ENCODE measurements around the gene CDH13. TPM values are rescaled to one million over a fixed set of nuclear protein-coding genes. Genes with fewer than 3 reads are reported as not detected.

Gene CDH13
- total RNA-seq, 4 donors from 2014 or later: 5.8 to 36.7 (median 20.4) TPM

DNA sequence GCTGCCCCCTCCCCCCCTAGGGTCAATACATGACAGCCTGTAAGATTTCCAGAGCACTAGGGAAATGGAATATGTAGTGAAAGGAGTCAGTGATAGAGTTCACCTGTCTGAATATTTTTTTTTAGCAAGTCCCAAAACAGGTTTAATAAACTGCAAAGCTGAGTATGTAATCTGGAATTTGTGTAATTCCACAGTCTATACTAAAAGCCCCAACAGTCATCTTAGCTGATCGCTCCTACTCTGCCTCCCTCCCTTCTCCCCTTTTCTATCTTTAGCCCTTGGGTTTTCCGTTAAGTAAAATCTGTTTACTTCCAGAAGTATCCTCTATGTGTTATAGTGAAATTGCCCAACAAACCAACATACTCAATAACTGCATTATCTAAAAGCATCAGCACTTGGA is 3.5 kb downstream of the CDH13 start:
- in situ Hi-C loops (cut with MboI; ENCODE audit: low sequenced_read_pairs in 4 of 4): no loop called here
- intact Hi-C loops (cut with DNase I; ENCODE audit: low total_unique reads): loop anchor here (2.0 to 10.0 kb wide), 4 partner anchors 87 to 1265 kb away; partner anchors contain the start of gene MLYCD
- Histone ChIP-seq H3K27me3 (no peaks in the 10 kb centered on the region), H3K9me3 (no peaks in the 10 kb centered on the region), H3K4me1 (peaks cover 76 to 84% of the 10 kb centered on the region in 2 donors), H3K4me3 (no peak overlapping the region), H3K27ac (peak overlapping the region; percentile 86 to 93 (median 88)), H3K36me3 (no peaks in the 10 kb centered on the region)
- TF ChIP-seq POLR2A (IDR thresholded peaks at IDR 0.05): no peak
- no peak for TF ChIP-seq CTCF (IDR thresholded peaks at IDR 0.05 in 4 of 5, conservative IDR thresholded peaks at IDR 0.05 in 1 of 5)
- DNase-seq (no peak), ATAC-seq (no peak)

DNA sequence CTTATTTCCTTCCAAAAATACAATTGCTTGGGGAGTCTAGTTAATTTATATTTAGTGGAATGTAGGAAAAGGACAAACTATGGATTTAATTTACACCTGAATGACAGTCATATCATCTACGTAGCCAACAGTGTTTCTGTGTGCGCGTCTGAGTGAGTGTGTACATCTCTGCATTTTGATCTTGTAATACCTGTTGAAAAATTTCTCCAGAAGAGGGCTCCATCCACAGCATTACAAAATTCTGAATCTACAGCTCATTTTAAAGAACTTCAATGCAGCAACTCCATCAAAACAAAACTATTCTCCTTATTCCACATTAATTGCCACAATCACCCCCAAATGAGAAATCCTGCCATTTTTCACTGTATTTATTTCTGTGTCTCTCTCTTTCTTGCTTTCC is 3.9 kb downstream of the CDH13 start:
- no peak for ATAC-seq
- TF ChIP-seq CTCF (IDR thresholded peaks at IDR 0.05 in 4 of 5, conservative IDR thresholded peaks at IDR 0.05 in 1 of 5) (peak in 2 of 5 experiments; percentile 29 to 49), POLR2A (IDR thresholded peaks at IDR 0.05) (no peak)
- Histone ChIP-seq H3K4me1 (peaks cover 80 to 85% of the 10 kb centered on the region in 2 donors), H3K27me3 (no peaks in the 10 kb centered on the region), H3K27ac (peak overlapping the region; percentile 86 to 93 (median 88)), H3K4me3 (no peak overlapping the region), H3K36me3 (no peaks in the 10 kb centered on the region), H3K9me3 (no peaks in the 10 kb centered on the region)
- in situ Hi-C loops (cut with MboI; ENCODE audit: low sequenced_read_pairs in 4 of 4): no loop called here
- no peak for DNase-seq
- intact Hi-C loops (cut with DNase I; ENCODE audit: low total_unique reads): loop anchor here (2.0 to 10.0 kb wide), 4 partner anchors 86 to 1264 kb away; partner anchors contain the start of gene MLYCD

DNA sequence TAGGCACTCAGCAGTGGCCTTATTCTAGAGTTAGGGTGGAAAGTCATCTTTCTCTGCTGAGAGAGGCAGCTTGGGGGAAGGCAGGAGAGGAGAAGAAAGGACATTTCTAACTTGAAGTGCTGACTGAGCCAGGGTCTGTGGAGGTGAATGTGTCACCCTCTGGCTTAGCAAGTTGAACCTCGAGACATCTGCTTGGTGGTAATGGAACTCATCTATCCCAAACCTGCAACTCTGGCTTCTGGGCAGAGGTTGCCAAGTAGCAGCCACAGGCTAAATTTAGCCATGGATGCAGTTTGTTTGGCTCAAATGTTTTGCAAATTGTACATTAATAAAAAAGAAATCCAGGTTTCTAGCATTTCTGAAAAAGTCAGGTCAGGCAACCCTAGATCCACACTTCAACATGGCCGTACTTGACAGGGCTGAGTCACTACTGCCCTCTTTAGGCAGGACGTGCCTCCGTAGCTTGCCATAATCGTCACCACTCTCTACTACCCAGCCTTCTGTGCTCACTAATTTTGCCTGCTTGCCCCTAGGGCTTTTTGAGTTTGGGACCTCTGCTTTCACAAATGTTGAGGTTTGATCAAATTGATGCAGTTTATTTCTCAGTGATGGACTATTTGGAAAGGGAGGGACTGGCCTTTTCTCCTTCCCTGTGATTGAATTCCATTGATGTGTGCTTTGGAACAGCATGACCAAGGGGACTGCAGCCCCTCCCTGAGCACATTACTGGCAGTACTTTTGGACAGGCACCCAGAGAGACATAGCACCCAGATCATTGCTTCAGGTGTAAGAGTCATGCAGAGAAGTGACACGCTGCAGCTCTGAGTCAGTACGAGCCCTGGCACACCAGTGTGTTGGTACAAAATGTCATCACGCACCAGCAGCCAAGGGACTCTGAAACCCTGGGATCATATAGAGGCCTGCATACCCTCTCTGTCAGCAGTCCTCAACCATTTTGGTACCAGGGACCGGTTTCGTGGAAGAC is 5.2 kb downstream of the CDH13 start:
- H3K27me3 ChIP-seq: no peaks in the 10 kb centered on the region
- ATAC-seq (peak; percentile 68 to 83), DNase-seq (peak; percentile 82 to 90)
- TF ChIP-seq CTCF (IDR thresholded peaks at IDR 0.05 in 4 of 5, conservative IDR thresholded peaks at IDR 0.05 in 1 of 5) (peak in 3 of 5 experiments; percentile 13 to 45 (median 16)), POLR2A (IDR thresholded peaks at IDR 0.05) (no peak)
- intact Hi-C loops (cut with DNase I; ENCODE audit: low total_unique reads): loop anchor here (2.0 to 10.0 kb wide), 5 partner anchors 47 to 1263 kb away; partner anchors contain the start of gene MLYCD
- peaks cover 74 to 79% of the 10 kb centered on the region in 2 donors for H3K4me1 ChIP-seq
- in situ Hi-C loops (cut with MboI; ENCODE audit: low sequenced_read_pairs in 4 of 4): no loop called here
- peak overlapping the region; percentile 86 to 93 (median 88) for H3K27ac ChIP-seq
- no peaks in the 10 kb centered on the region for H3K36me3 ChIP-seq
- H3K4me3 ChIP-seq: no peak overlapping the region
- H3K9me3 ChIP-seq: no peaks in the 10 kb centered on the region

- H3K27me3 ChIP-seq: no peaks in the 10 kb centered on the region
- TF ChIP-seq POLR2A (IDR thresholded peaks at IDR 0.05) (peak in 1 of 2 donors; percentile 6), CTCF (IDR thresholded peaks at IDR 0.05 in 4 of 5, conservative IDR thresholded peaks at IDR 0.05 in 1 of 5) (no peak)
- H3K36me3 ChIP-seq: no peaks in the 10 kb centered on the region
- intact Hi-C loops (cut with DNase I; ENCODE audit: low total_unique reads): loop anchor here (1.0 to 10.0 kb wide), 5 partner anchors 24 to 1261 kb away; partner anchors contain the start of gene MLYCD
- no peaks in the 10 kb centered on the region for H3K9me3 ChIP-seq
- DNase-seq: peak; percentile 49 to 75
- peak overlapping the region; percentile 86 to 93 (median 88) for H3K27ac ChIP-seq
- peak; percentile 42 to 64 for ATAC-seq
- H3K4me1 ChIP-seq: peaks cover 72 to 74% of the 10 kb centered on the region in 2 donors
- H3K4me3 ChIP-seq: peak overlapping the region in 3 of 4 donors; percentile 17 to 32 (median 23)
- in situ Hi-C loops (cut with MboI; ENCODE audit: low sequenced_read_pairs in 4 of 4): no loop called here
Observed at GRCh38 chr16:82633964-82634600, 7.3 kb downstream of the CDH13 start.
